H1 (cell line): ENCODE results near the gene FCER1A. TPM values are rescaled to one million over a fixed set of nuclear protein-coding genes. Genes with fewer than 3 reads are reported as not detected.

Experiments
- CTCF ChIA-PET: fragments of 300-600 bp; sonication (Branson Sonifier 250); formaldehyde crosslinking; loops from one replicate; lab custom pipeline; 2021; ENCODE audit not compliant: partially characterized antibody; lab: Charles Lee
- POLR2A ChIA-PET: fragments of 300-600 bp; sonication (Branson Sonifier 250); formaldehyde crosslinking; loops from one replicate; lab custom pipeline; 2021; ENCODE audit warnings: inconsistent platforms; ENCODE audit not compliant: partially characterized antibody; lab: Charles Lee
- DNase-seq, 2 experiments: peaks; one replicate each; pipeline versions ENCODE4 v3.0.0 to v3.0.0-alpha.2; 2010 to 2022; ENCODE audit warnings: low spot score in 2 of 2, low read depth in 1 of 2, mixed read lengths in 1 of 2
- FAIRE-seq: peaks from 2 replicates; lab custom pipeline; 2011; peaks lifted over from hg19 to GRCh38; lab: Jason Lieb, UNC
- H2AFZ ChIP-seq: 2 replicates; pipeline ENCODE4 v1.8.1; 2012; ENCODE audit warnings: low read length, inconsistent platforms
- H2AK5ac ChIP-seq: 2 replicates; pipeline ENCODE4 v1.6.1; 2013; ENCODE audit warnings: low read depth, low read length
- H2BK120ac ChIP-seq: replicated peaks from 2 replicates; pipeline ENCODE3; 2013; ENCODE audit warnings: low read depth, low read length, inconsistent platforms
- H2BK12ac ChIP-seq: 2 replicates; pipeline ENCODE4 v1.6.1; 2013; ENCODE audit warnings: low read depth, low read length
- H2BK15ac ChIP-seq: 2 replicates; pipeline ENCODE4 v1.6.1; 2013; ENCODE audit warnings: low read length
- H2BK20ac ChIP-seq: 2 replicates; pipeline ENCODE4 v1.6.1; 2013; ENCODE audit warnings: low read length
- H2BK5ac ChIP-seq: 2 replicates; pipeline ENCODE4 v1.6.1; 2013; ENCODE audit warnings: low read depth, low read length
- H3K14ac ChIP-seq: 2 replicates; pipeline ENCODE4 v1.6.1; 2013; ENCODE audit warnings: inconsistent platforms; ENCODE audit not compliant: insufficient read length
- H3K18ac ChIP-seq: 2 replicates; pipeline ENCODE4 v1.6.1; 2013; ENCODE audit warnings: low read length; ENCODE audit errors: extremely low read depth
- H3K23ac ChIP-seq: 2 replicates; pipeline ENCODE4 v1.6.1; 2013; ENCODE audit warnings: inconsistent platforms; ENCODE audit not compliant: insufficient read length
- H3K23me2 ChIP-seq: 2 replicates; pipeline ENCODE4 v1.6.1; 2013; ENCODE audit warnings: low read depth, low read length
- H3K27ac ChIP-seq: 2 replicates; pipeline ENCODE4 v1.6.1; 2011; ENCODE audit warnings: low read depth, low read length, inconsistent platforms
- H3K27me3 ChIP-seq, 4 experiments: replicated peaks in 1 of 4; 1 replicate in 1 of 4; 2 replicates in 3 of 4; pipeline versions ENCODE4 v1.6.1 to v1.8.1; 2011 to 2013; ENCODE audit warnings: low read length in 3 of 4, mild to moderate bottlenecking in 3 of 4, inconsistent platforms in 2 of 4, mixed read lengths in 2 of 4, moderate library complexity in 1 of 4; ENCODE audit not compliant: control insufficient read depth in 3 of 4, insufficient read depth in 3 of 4; ENCODE audit errors: extremely low read depth in 1 of 4
- H3K36me3 ChIP-seq, 4 experiments: 2 replicates each; pipeline versions ENCODE4 v1.6.1 to v1.8.1; 2011 to 2013; ENCODE audit warnings: mild to moderate bottlenecking in 4 of 4, low read length in 3 of 4, moderate library complexity in 2 of 4, control low read depth in 1 of 4, inconsistent platforms in 1 of 4; ENCODE audit not compliant: insufficient read depth in 4 of 4, control insufficient read depth in 2 of 4
- H3K4ac ChIP-seq: replicated peaks from 2 replicates; pipeline ENCODE3; 2013; ENCODE audit warnings: low read length, low read depth, mixed read lengths, inconsistent platforms; ENCODE audit not compliant: insufficient read length
- H3K4me1 ChIP-seq, 4 experiments: replicated peaks in 1 of 4; 1 replicate in 1 of 4; 2 replicates in 3 of 4; pipeline versions ENCODE4 v1.6.1 to v1.8.1; 2011 to 2013; ENCODE audit warnings: low read length in 3 of 4, inconsistent platforms in 2 of 4, mixed read lengths in 1 of 4; ENCODE audit not compliant: insufficient read depth in 4 of 4, control insufficient read depth in 3 of 4
- H3K4me2 ChIP-seq, 2 experiments: 2 replicates each; pipeline versions ENCODE4 v1.6.1 to v1.8.1; 2011 to 2013; ENCODE audit warnings: low read depth in 2 of 2, low read length in 2 of 2, control low read depth in 1 of 2, inconsistent platforms in 1 of 2, mild to moderate bottlenecking in 1 of 2; ENCODE audit not compliant: insufficient read depth in 1 of 2
- H3K4me3 ChIP-seq, 4 experiments: fragments of 200-600, 300-600 bp in 1 of 4; sonication (generic), shearing (Covaris generic), sonication (Bioruptor Twin) in 1 of 4; 2 replicates each; pipeline versions ENCODE4 v1.5.1 to v1.8.1; 2011 to 2016; ENCODE audit warnings: low read length in 4 of 4, low read depth in 3 of 4, control low read depth in 2 of 4, inconsistent platforms in 2 of 4, mild to moderate bottlenecking in 2 of 4, mixed read lengths in 1 of 4, moderate library complexity in 1 of 4; ENCODE audit not compliant: insufficient read depth in 2 of 4; ENCODE audit errors: extremely low read depth in 1 of 4
- H3K56ac ChIP-seq: replicated peaks from 2 replicates; pipeline ENCODE3; 2013; ENCODE audit warnings: low read depth, mild to moderate bottlenecking, mixed read lengths, low read length, inconsistent platforms; ENCODE audit not compliant: insufficient read length
- H3K79me1 ChIP-seq: 2 replicates; pipeline ENCODE4 v1.6.1; 2013; ENCODE audit warnings: low read depth, low read length, control low read depth
- H3K79me2 ChIP-seq, 2 experiments: 2 replicates each; pipeline versions ENCODE4 v1.6.1 to v1.8.1; 2012 to 2013; ENCODE audit warnings: low read length in 2 of 2, mild to moderate bottlenecking in 2 of 2, inconsistent platforms in 1 of 2; ENCODE audit not compliant: insufficient read depth in 2 of 2, control insufficient read depth in 1 of 2
- H3K9ac ChIP-seq, 4 experiments: replicated peaks in 1 of 4; 1 replicate in 1 of 4; 2 replicates in 3 of 4; pipeline versions ENCODE4 v1.6.1 to v1.8.1; 2011 to 2013; ENCODE audit warnings: low read depth in 3 of 4, low read length in 3 of 4, control low read depth in 2 of 4, mild to moderate bottlenecking in 2 of 4, moderate library complexity in 2 of 4, inconsistent platforms in 1 of 4; ENCODE audit errors: extremely low read depth in 1 of 4
- H3K9me3 ChIP-seq, 2 experiments: 2 replicates each; pipeline versions ENCODE4 v1.6.1 to v1.8.1; 2012 to 2013; ENCODE audit warnings: mild to moderate bottlenecking in 2 of 2, moderate library complexity in 2 of 2, control low read depth in 1 of 2, inconsistent platforms in 1 of 2, low read depth in 1 of 2, low read length in 1 of 2, mixed read lengths in 1 of 2; ENCODE audit not compliant: insufficient read depth in 2 of 2
- H4K20me1 ChIP-seq, 2 experiments: replicated peaks in 1 of 2; 2 replicates each; pipeline versions ENCODE3 to v1.8.1; 2011 to 2013; ENCODE audit warnings: inconsistent platforms in 2 of 2, low read length in 2 of 2, mild to moderate bottlenecking in 1 of 2; ENCODE audit not compliant: insufficient read depth in 2 of 2, control insufficient read depth in 1 of 2
- H4K5ac ChIP-seq: 2 replicates; pipeline ENCODE4 v1.6.1; 2013; ENCODE audit warnings: low read length, low read depth, mixed read lengths, inconsistent platforms; ENCODE audit not compliant: insufficient read length
- H4K8ac ChIP-seq: 2 replicates; pipeline ENCODE4 v1.8.0; 2013; ENCODE audit warnings: mild to moderate bottlenecking, moderate library complexity, low read length, inconsistent platforms; ENCODE audit not compliant: insufficient read depth; ENCODE audit errors: extremely low read depth
- H4K91ac ChIP-seq: replicated peaks from 2 replicates; pipeline ENCODE3; 2013; ENCODE audit warnings: low read length, mixed read lengths, inconsistent platforms; ENCODE audit not compliant: insufficient read length
- CBX8 ChIP-seq: fragments of 300-800, 300-1000 bp; sonication (generic); IDR thresholded peaks from 2 replicates; pipeline ENCODE4 v1.7.1; 2016; ENCODE audit warnings: low read depth, low read length, borderline replicate concordance
- EP300 ChIP-seq, 2 experiments: IDR thresholded peaks; 1 replicate in 1 of 2; 2 replicates in 1 of 2; pipeline ENCODE4 v1.6.1; 2011 to 2012; ENCODE audit warnings: low read depth in 2 of 2, low read length in 2 of 2, mild to moderate bottlenecking in 2 of 2, borderline replicate concordance in 1 of 2, inconsistent platforms in 1 of 2, moderate library complexity in 1 of 2
- PHF8 ChIP-seq: fragments of 200-600 bp; sonication (generic); conservative IDR thresholded peaks from 2 replicates; pipeline ENCODE4 v1.7.1; 2012; ENCODE audit warnings: low read depth, mild to moderate bottlenecking, inconsistent platforms, low read length, moderate library complexity
- TBP ChIP-seq: IDR thresholded peaks from 2 replicates; pipeline ENCODE4 v1.6.1; 2011; ENCODE audit warnings: low read depth, low read length, improper control_type of control experiment
- TEAD4 ChIP-seq: IDR thresholded peaks from 2 replicates; pipeline ENCODE4 v1.6.1; 2012; ENCODE audit warnings: low read depth, low read length, inconsistent platforms, mixed read lengths
- WGBS, 2 experiments: shearing (Covaris generic) in 1 of 2; methylation state at CpG; one replicate each; pipeline versions ENCODE4 v1.1.6 to v1.1.7; 2013 to 2015; ENCODE audit warnings: low lambda C conversion rate in 2 of 2, mixed read lengths in 2 of 2, inconsistent platforms in 1 of 2, low coverage in 1 of 2, missing lambda C conversion rate in 1 of 2; ENCODE audit not compliant: insufficient replicate concordance in 2 of 2, insufficient coverage in 1 of 2, insufficient read length in 1 of 2; ENCODE audit errors: extremely low coverage in 1 of 2, missing lambda C conversion rate in 1 of 2; 5-methylcytosine and 5-hydroxymethylcytosine counted together
- polyA plus RNA-seq, 7 experiments: library from polyadenylated mRNA; depleted of rRNA in 3 of 7; stranded (reverse) in 5 of 7; unstranded in 2 of 7; fragments of >200 nt in 5 of 7; fragments of 200-250 nt in 2 of 7; gene quantifications; 1 replicate in 5 of 7; 2 replicates in 1 of 7; 4 replicates in 1 of 7; pipeline versions ENCODE4 v1.2.1 to v1.2.3, GENCODE V29; 2011 to 2013; ENCODE audit warnings: missing spikeins in 2 of 7, mixed read lengths in 2 of 7
- total RNA-seq: library from RNA; stranded (reverse); fragmentation: NEBNext Ultra II Directional; extraction: Animal tissue kit (Norgen Biotek cat#: 25700); gene quantifications from 2 replicates; pipeline ENCODE4 v1.2.1, GENCODE V29; 2021

The FCER1A gene
- total and polyA plus RNA-seq, 2 of the 8 experiments (the other 6 are each of a cell fraction or from before 2014, with no cell fraction given) = not detected

- Histone ChIP-seq H4K91ac (no peak overlapping the region), H3K4me2 (no peak overlapping the region), H3K4me1 (no peaks in the 10 kb centered on the region), H3K9ac (no peak overlapping the region), H2BK5ac (no peak overlapping the region), H2BK12ac (no peak overlapping the region), H3K27me3 (no peaks in the 10 kb centered on the region), H3K14ac (no peak overlapping the region), H2BK120ac (no peak overlapping the region), H3K79me2 (no peaks in the 10 kb centered on the region), H3K23me2 (no peaks in the 10 kb centered on the region), H3K4ac (no peak overlapping the region), H2BK15ac (no peak overlapping the region), H3K36me3 (no peaks in the 10 kb centered on the region), H2BK20ac (no peak overlapping the region), H2AK5ac (no peak overlapping the region), H4K20me1 (no peaks in the 10 kb centered on the region), H3K56ac (no peak overlapping the region), H3K9me3 (peaks cover 30 to 37% of the 10 kb centered on the region in 2 experiments), H3K27ac (no peak overlapping the region), H3K23ac (no peak overlapping the region), H3K79me1 (no peaks in the 10 kb centered on the region), H4K5ac (no peak overlapping the region), H4K8ac (no peak overlapping the region), H3K4me3 (no peak overlapping the region), H2AFZ (no peak overlapping the region), H3K18ac (no peak overlapping the region)
- 60% methylated on average over 2 of the region's 2 CpGs; no CpG with 5 or more reads in 1 of the 2 experiments for WGBS, 2 experiments
- no peak for TF ChIP-seq TBP
- no peak for TF ChIP-seq TEAD4
- no peak for TF ChIP-seq CBX8
- no peak for TF ChIP-seq PHF8
- no peak for TF ChIP-seq EP300 (IDR thresholded peaks at IDR 0.05; ENCODE audit: borderline replicate concordance in 1 of 2, low read depth in 2 of 2, low read length in 2 of 2)
- FAIRE-seq (no peak), DNase-seq (no peak)
- ChIA-PET POLR2A (no interaction called here), CTCF (interaction anchor here (0.6 kb wide), 1 partner anchor 100 kb away, joined by 3 read pairs; no protein-coding TSS in a partner anchor)
These were observed 27.5 kb upstream of the FCER1A start for GRCh38 chr1:159274631-159275030.
